Superior temporal gyrus (tissue), 1 donor: ENCODE data around the gene SUN5.
"Not testable (repeated sequence)": the region's sequence is repeated elsewhere in the genome, so short reads cannot be mapped to it uniquely, and the experiment has no call there.

Source experiments
- DNase-seq: peaks from one replicate; pipeline ENCODE4 v3.0.0-alpha.2; 2016; ENCODE audit errors: extremely low spot score

Gene SUN5, protein sequence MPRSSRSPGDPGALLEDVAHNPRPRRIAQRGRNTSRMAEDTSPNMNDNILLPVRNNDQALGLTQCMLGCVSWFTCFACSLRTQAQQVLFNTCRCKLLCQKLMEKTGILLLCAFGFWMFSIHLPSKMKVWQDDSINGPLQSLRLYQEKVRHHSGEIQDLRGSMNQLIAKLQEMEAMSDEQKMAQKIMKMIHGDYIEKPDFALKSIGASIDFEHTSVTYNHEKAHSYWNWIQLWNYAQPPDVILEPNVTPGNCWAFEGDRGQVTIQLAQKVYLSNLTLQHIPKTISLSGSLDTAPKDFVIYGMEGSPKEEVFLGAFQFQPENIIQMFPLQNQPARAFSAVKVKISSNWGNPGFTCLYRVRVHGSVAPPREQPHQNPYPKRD

DNA sequence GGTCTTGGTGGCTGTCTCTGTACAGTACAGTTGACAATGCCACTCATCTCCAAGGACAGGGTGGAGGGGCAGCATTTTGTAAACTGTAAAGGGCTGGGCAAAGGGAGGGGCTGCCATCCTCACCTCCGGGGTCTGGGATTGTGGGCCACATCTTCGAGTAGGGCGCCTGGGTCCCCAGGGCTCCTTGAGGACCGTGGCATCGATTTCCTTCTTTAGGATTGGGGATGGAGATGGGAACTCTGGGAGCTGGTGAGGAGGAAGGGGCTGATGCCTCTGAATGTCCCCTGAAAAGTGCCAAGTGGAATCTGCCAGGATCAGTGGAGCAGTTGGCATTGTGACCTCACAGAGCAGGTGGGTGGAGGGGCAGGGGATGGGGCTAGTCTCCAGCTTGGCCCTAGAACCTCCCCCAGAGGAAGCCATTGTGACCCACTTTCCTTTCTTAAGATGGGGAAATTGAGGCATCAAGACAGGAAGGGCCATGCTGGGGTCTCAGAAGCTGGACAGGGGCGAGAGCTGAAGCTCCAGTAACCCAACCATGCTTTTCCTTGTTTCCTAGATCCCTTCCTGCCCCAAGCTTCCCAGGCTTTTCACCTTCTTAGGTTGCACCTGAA is at the start of gene SUN5:
SUN5 (minus strand) TSS at position 293 of the 611 bp plus-strand sequence; CDS start at position 200, 93 bp downstream.
- no peak for DNase-seq

DNA sequence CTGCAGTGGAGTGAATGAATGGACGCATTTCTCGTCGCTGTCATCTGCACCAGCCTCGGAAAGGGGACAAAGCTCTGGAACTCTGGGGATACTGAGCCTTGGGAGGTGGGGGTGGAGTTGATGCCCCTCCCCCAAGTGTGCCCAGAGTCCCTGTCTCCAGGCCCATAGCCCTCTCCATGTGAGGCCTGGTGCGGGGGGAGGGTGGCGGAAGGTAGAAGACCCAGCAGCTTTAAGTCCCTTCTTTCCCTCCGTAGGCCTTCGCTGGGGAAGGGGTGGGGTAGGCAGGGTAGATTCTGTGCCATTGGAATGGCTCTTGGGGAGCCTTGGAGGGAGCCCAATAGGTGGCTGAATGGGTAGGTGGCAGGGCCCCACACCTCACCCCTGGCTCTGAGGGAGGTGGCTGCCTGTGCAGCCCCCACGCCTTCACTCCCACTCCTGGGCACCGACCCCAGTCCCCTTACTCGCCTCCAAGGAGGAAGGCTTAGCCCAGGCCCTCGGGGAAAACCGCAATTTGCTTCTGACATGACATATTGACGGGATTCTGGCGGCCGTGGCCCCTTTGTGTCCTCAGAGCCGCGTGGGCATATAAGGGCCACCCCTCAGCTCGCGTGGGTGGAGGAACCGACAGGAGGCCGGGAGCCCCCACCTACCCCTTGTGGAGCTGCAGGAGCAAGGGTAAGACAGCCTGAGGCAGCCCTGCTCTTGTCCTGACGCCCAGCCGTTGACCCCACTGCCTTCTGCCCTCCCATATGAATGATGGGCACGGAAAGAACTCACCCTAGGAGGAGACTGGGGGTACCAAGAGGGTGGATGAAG is 49.3 kb upstream of the SUN5 start, which contains the start of gene BPIFB3:
BPIFB3 (plus strand) TSS at position 613 of the 816 bp plus-strand sequence. CDS start 1,533 bp downstream, outside the sequence.
- no peak for DNase-seq

DNA sequence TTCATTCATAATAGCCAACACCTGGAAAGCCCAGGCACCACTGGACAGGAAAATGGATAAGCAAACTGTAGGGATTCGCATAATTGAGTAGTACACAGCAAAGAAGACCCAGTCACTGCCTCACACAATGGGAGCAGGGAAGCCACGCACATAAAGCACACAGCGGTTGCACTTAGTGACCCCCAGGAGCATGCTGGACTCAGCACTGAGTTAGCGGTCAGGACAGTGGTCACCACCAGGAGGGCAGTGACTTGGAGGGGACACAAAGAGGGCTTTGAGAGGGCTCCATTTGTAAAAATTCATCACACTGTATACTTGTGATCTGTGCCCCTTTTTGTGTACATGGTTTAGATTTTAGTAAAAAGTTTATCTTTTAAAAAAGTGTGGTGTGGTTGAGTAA is 47.1 kb upstream of the SUN5 start:
- no peak for DNase-seq

DNA sequence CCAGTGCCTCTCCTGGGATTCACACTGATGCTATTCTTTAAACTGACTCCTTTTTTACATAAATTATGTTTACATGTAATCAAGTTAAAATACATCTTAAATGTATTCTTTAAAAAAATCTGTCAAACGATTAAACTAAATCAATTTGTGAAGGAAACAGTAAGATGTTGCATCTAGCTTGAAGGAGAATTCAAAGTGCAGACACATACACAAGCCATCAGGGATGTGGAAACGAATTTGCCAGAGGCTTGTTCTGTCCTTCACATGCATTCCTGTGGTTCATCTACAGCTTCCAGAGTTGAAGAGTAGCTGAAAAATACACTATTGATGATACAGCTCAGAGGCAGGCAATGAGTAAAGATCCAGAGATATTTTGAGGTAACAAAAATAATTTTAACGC is 42.2 kb upstream of the SUN5 start:
- no peak for DNase-seq

DNA sequence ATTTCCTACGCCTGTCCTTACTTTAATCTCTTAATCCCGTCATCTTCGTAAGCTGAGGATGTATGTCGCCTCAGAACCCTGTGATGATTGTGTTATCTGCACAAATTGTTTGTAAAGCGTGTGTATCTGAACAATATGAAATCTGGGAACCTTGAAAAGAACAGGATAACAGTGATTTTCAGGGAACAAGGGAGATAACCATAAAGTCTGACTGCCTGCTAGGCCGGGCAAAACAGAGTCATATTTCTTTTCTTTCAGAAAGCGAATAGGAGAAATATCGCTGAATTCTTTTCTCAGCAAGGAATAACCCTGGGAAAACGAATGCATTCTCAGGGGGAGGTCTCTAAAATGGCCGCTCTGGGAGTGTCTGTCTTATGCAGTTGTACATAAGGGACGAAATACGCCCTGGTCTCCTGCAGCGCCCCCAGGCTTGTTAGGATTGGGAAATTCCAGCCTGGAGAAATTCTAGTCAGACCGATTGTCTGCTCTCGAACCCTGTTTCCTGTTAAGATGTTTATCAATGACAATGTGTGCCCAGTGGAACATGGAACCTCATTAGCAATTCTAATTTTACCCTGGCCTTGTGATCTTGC is 41.0 kb upstream of the SUN5 start:
- not testable (repeated sequence) for DNase-seq

DNA sequence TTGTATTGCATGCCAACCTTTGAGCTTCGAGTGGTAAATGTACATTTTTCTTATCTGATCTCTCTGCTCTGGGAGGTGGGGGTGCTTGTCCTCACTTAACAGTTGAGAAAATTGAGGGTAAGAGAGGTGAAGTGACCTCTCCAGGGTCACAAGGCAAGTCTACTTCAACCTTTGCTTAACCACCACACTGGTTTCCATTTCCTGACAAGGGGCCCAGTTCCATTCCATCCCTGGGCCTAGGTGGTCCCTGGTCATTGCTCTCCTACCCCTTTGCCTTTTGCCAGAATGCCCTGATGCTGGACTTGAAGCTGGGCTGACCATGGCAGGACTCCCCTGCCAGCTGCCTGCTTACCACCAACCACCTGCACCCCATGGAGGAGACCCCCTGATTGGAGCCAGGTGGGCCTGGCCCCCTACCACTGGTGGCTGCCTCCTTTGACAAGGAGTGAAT is 39.5 kb upstream of the SUN5 start:
- no peak for DNase-seq

DNA sequence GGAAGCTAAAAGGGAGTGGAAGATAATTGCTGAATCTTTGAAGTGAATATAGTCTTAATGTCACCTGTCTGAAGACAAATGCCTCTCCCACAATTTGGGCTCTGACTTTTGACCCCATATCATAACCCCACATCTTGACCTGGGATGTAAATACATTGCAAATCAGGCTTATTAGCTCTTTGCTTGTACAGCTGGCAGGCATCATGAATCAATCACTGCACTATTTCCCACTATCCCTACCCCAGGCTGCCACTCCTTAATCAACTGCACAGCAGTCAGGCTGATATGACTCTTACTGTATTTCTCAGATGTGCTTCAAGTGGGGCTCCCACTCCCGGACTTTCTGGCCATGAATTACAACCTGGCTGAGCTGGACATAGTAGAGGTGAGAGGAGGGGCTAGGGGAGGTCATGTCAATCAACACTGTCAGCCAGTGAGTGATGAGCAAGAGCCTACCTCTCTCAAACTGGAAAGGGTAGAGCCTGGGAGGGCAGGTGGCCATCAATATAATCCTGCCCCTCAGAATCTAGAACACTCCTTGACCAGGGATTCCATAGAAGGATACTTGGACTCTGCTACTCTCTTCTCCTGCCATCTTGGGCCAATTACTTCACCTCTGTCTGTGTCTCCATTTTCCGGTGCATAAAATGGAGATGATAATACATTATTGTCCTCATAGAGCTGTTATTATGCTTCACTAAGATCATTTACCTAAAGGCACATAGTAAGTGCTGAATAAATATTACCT is 38.9 kb upstream of the SUN5 start:
- no peak for DNase-seq

DNA sequence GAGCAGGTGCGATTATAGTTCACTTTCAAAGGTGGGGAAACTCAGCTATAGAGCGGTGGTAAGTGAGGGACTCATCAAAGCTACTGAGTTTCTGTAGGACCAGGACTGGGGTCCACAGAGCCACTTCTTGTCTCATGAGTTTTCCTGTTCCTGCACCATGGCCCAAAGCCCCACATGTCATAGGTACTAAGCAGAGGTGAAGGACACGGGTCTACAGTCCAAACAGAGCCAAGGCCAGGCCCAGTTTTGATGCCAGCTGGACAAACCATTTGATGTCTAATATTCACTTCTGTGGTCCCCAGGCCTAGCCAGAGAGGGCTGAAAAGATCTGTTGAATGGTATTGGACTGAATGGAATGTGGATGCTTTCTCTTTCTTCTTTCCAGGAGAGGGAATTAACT is 38.2 kb upstream of the SUN5 start:
- no peak for DNase-seq

DNA sequence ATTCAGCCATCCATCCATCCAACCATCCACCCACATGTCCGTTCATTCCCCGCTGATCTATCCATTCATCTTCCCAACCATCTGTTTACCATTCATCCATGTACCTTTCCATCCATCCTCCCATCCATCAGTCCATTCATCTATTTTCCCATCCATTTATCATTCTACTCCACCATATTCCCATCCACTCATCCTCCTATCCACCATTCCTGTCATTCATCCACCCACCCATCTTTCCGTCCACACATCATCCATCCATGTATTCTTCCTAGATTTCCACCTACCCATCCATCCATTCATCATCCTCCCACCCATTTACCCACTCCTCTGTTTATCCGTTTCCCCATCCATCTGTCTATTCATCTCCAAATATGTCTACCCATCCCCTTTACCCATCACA is 34.0 kb upstream of the SUN5 start:
- no peak for DNase-seq

DNA sequence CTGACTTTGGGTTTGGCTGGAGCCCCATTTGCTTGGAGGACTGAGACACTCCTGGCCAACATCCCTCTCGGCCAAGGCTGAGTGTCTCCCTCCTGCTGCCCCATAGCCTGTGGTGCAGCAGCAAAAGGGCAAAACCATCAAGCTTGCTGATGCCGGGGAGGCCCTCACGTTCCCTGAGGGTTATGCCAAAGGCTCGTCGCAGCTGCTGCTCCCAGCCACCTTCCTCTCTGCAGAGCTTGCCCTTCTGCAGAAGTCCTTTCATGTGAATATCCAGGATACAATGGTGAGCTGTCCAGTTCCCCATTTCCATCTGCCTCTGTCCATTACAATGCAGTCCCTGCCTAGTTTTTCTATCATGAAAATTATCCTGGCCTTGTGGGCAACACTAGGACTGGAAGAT is 33.2 kb upstream of the SUN5 start:
- DNase-seq = no peak

DNA sequence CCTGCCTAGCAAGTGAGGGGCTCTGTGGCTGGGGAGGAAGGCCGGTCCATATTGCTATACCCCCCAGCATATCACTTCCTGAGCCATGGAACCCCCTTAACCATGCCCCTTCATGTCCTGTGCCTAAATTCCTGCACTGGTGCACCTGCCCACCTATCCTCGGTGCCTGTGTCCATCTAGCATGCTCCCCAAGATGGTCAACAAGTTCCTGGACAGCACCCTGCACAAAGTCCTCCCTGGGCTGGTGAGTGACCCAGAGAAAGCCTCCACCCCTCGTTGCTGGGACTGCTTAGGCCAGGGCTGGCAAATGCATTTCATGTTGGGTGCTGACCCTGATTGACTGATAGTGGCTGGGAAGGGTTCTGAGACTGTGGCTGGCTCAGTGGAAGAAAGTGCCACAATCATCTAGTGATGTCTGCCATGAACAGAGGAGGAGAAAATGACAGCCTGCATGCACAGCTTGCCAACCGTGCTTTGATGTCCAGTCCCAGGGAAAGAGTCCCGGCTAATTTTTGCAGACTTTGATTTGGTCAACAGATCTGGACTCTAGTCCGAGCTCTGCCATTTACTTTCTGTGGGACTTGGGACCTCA is 30.8 kb upstream of the SUN5 start:
- DNase-seq = no peak

DNA sequence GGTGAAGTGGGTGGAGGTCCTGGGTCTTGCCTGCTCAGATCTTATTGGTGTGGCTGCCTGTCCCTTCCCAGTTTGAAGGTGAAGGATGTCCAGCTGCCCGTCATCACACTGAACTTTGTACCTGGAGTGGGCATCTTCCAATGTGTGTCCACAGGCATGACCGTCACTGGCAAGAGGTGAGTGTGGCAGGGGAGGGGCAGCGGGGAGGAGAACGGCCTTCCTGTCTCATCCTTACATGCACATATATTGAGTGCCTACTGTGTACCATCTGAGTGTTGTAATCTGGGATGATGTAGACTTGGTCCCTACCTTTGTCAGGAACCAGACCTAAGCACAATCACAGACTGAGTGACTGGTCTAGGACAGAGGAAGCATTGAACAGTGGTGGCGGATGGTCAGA is 29.9 kb upstream of the SUN5 start:
- no peak for DNase-seq

DNA sequence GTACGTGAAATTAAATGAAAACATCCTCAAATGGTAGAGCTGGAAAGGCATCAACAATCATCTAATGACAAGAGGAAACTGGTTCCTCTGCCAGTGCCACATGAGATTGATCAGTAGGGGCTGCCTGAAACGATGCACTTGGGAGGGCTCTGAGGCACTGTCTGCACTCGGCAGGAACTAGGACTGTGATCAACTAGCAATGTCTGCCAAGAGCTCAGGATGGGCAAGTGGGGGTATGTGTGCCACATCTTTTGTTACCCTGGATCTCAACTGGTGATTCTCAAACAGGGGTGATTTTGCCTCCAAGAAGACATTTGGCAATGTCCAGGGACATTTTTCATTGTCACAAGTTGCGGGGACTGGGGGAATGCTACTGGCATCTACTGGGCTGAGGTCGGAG is 29.1 kb upstream of the SUN5 start:
- no peak for DNase-seq

DNA sequence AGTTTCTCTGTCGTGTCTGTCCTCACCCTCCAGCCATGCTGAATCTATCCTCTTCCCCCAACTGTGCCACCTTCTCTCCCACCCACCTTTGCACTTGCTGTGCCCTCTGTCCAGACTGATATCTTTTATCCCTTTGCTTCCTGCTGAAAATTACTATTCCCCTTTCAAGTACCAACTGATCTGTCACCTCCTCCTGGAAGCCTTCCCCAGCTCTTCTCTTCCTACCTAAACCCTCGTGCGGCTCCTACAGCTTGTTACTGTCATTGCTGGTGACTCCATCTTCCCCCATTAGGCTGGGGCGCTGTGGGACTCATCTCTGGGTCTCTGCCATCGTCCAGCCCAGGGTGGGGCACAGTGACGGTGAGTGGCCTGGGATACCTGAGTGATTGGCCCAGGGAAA is 28.3 kb upstream of the SUN5 start:
- DNase-seq = no peak

DNA sequence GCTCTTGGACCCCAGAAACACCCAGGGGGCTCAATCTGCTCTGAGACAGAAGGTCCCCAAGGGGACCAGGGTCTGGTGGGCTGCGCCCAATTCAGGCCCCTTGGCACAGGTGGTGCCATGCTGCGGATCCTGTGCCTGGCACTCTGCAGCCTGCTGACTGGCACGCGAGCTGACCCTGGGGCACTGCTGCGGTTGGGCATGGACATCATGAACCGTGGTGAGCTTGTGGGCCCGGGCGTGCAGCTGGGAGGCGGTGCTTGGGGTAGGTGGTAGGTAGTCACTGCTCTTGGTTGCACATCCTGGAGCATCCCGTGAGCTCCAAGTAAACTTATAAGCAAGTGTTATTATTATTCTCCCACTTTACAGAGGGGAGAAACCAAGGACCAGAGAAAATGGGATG is 27.3 kb upstream of the SUN5 start, which contains the start of gene BPIFB6:
BPIFB6 (plus strand) TSS at position 118 of the 400 bp plus-strand sequence; CDS start at position 118, 0 bp downstream.
- no peak for DNase-seq

DNA sequence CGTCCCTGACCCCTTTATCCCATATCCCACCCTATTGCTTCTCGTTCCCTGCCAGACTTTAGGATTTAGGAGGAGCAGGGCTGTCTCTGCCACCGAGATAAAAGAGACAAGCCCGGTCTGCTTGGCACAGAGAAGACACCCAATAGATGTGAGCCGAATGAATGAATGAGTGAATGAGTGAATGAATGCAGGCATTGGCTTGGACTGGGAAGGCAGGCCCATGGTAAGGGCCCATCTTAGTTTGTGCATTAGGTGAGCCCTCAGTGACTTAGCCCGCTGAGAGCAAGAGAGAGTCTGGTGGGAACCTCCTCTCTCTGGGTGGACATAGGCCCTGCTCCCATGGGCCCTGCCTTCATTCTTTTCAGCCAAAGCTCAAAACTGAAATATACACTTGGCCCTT is 26.3 kb upstream of the SUN5 start:
- no peak for DNase-seq

DNA sequence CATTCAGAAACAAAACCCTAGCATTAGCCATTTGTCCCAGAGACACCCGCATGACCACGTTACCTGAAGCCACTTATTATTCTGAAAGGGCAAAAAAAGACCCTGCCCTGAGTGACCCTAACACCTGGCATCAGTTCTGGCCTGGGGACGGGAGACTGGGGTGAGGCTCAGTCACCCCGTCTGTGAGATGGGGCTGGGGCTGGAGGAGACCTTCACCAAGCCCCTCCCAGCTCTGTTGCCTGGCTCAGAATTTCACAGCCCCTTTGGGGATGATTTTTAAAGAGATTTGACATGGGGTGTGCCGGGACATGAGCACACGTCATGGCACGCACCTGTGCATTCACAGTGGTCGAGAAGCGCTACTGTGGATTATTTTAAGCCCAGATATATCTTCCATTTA is 25.8 kb upstream of the SUN5 start:
- no peak for DNase-seq

DNA sequence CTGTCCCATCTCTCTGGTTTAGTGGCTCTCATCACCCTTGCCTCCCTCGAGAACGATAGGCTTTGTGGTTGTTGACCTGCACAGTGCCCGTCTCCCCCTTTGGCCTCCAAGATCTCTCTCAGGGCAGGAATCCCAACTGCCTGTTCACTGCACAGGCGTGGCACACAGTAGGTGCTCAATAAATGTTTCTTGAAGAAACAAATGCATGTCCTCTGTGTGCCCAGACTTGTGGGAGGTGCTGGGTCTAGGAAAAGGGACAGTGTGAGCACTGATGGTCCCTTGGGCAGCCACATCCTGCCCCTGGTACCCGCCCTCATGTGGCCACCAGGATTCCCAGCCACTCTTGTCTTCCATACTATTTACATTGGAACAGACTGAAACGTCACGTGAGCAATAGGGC is 24.6 kb upstream of the SUN5 start:
- no peak for DNase-seq

DNA sequence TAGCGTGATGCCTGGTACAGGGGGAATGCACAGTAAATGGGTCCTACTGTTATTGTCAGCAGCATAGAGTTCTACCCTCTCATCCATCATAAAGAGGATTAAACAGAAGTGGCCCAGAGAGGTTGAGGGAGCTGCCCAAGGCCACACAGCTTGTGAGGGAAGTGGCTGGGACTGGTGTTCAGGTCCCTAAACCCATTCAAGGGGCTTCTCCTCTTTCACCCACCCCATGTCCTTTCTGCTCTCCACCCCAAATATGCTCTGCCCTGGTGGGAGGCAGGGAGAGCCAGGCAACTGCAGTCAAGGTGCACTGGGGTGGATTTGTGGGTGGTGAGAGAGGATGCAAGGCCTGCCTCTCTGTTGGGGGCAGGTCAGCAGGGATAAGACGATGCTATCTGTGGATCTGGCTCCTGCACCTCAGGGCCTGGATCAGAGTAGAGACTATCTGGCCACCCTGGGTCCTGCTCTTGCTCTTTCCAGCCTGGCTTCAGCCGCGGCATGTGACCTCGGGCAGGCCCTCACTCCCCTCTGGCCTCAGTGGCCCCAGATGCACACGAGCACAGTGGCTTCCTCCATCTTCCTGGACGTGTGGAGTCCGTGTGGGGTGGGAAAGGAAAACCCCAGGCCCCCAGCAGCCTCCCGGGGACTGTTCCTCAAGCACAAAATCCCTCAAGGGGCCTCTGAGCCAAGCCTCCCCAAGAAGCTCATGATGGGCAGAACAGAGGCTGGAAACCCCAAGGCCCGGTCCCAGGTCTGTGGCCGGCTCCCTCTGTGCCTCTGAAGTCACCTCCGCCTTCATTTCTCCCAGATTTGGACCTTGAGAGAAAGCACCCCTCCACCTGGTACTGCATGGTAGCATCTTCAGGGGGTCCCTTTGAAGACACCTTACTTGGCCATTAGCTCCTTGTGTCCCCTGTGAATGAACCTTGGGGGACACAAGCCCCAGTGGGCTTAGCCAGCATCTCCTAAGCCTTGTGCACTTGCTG is 23.8 kb upstream of the SUN5 start:
- DNase-seq = no peak
